Skeletal muscle satellite cell (primary cell): Measurements from ENCODE around the gene CHRM1. TPM values are rescaled to one million over a fixed set of nuclear protein-coding genes. Genes with fewer than 3 reads are reported as not detected.
"Not testable (repeated sequence)": the region's sequence is repeated elsewhere in the genome, so short reads cannot be mapped to it uniquely, and the experiment has no call there.

Source experiments
- H3K27me3 ChIP-seq: 2 replicates; pipeline ENCODE4 v1.7.0; 2013; ENCODE audit warnings: low read length; ENCODE audit not compliant: control insufficient read depth, insufficient read depth
- H3K36me3 ChIP-seq: 2 replicates; pipeline ENCODE4 v1.7.0; 2013; ENCODE audit warnings: mild to moderate bottlenecking, control low read depth, low read length; ENCODE audit not compliant: insufficient read depth
- H3K4me1 ChIP-seq: 2 replicates; pipeline ENCODE4 v1.7.0; 2013; ENCODE audit warnings: low read length; ENCODE audit not compliant: control insufficient read depth, insufficient read depth
- H3K4me2 ChIP-seq: 2 replicates; pipeline ENCODE4 v1.7.0; 2013; ENCODE audit warnings: mild to moderate bottlenecking, low read length
- H3K4me3 ChIP-seq: 2 replicates; pipeline ENCODE4 v1.7.0; 2013; ENCODE audit warnings: low read length
- H3K9ac ChIP-seq: 2 replicates; pipeline ENCODE4 v1.7.0; 2013; ENCODE audit warnings: mild to moderate bottlenecking, low read depth, low read length, moderate library complexity
- H3K9me3 ChIP-seq: replicated peaks from 2 replicates; pipeline ENCODE4 v1.7.0; 2013; ENCODE audit warnings: mild to moderate bottlenecking, control low read depth, low read length
- small RNA-seq: library from RNA; depleted of rRNA; stranded (forward); fragments of <200 nt; gene quantifications from one replicate; pipeline ENCODE3, GENCODE V24; 2012

Gene CHRM1

DNA sequence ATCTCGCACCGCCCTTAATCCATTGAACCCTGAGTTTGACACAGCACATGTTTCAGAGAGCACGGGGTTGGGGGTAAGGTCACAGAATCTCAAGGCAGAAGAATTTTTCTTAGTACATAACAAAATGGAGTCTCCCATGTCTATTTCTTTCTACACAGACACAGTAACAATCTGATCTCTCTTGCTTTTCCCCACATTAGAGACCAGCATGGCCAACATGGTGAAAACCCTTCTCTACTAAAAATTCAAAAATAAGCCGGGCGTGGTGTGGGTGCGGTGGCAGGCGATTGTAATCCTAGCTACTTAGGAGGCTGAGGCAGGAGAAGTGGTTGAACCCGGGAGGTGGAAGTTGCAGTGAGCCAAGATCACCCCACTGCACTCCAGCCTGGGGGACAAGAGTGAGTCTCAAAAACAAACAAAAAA is 61.9 kb downstream of the CHRM1 start:
- H3K4me2 ChIP-seq, H3K9ac ChIP-seq, H3K4me1 ChIP-seq, H3K4me3 ChIP-seq, H3K27me3 ChIP-seq, H3K9me3 ChIP-seq: not testable (repeated sequence)
- peaks cover 10% of the 10 kb centered on the region for H3K36me3 ChIP-seq

Small RNAs within 50 kb of the gene (small RNA-seq; reads per million reads assigned to genes)
- not detected for gene RN7SL259P
